HepG2 (cell line): ENCODE measurements around the gene PHKB. TPM values are rescaled to one million over a fixed set of nuclear protein-coding genes. Genes with fewer than 3 reads are reported as not detected.

Experiments used
- HMG20A ChIP-seq: IDR thresholded peaks from 2 replicates; pipeline ENCODE4 v1.6.1; 2016; ENCODE audit warnings: borderline replicate concordance
- MYPOP ChIP-seq: sonication (generic); formaldehyde crosslinking; IDR thresholded peaks from 2 replicates; pipeline ENCODE4 v1.8.1; 2023; ENCODE audit warnings: mild to moderate bottlenecking, moderate library complexity, missing genetic modification reagents
- PRDM10 ChIP-seq: sonication (generic); formaldehyde crosslinking; IDR thresholded peaks from 2 replicates; pipeline ENCODE4 v1.4.0; 2020; ENCODE audit warnings: low read depth, missing genetic modification reagents
- TEAD3 ChIP-seq: optimal IDR thresholded peaks from 2 replicates; pipeline ENCODE3; 2016; ENCODE audit warnings: borderline replicate concordance
- ZC3H4 ChIP-seq: sonication (generic); formaldehyde crosslinking; IDR thresholded peaks from 2 replicates; pipeline ENCODE4 v1.4.0; 2020; ENCODE audit warnings: missing genetic modification reagents, borderline replicate concordance
- ZNF275 ChIP-seq: sonication (generic); formaldehyde crosslinking; IDR thresholded peaks from 2 replicates; pipeline ENCODE4 v1.8.0; 2022; ENCODE audit warnings: missing genetic modification reagents, mild to moderate bottlenecking, inconsistent platforms, borderline replicate concordance
- ZNF441 ChIP-seq: sonication (generic); formaldehyde crosslinking; IDR thresholded peaks from 2 replicates; pipeline ENCODE4 v1.7.0; 2021; ENCODE audit warnings: missing genetic modification reagents, borderline replicate concordance
- ZNF501 ChIP-seq: sonication (generic); formaldehyde crosslinking; IDR thresholded peaks from 2 replicates; pipeline ENCODE4 v1.5.1; 2020; ENCODE audit warnings: mild to moderate bottlenecking, moderate library complexity, missing genetic modification reagents
- polyA plus RNA-seq, 8 experiments: library from polyadenylated mRNA; depleted of rRNA in 3 of 8; stranded (reverse) in 7 of 8; unstranded in 1 of 8; fragments of >200 nt; fragmentation: Illumina TruSeq in 4 of 8; extraction: Trizol in 4 of 8; gene quantifications; 2 replicates each; pipeline versions ENCODE4 v1.2.1 to v1.2.3, GENCODE V29; 2011 to 2016; ENCODE audit warnings: low read depth in 4 of 8, missing spikeins in 1 of 8, mixed read lengths in 1 of 8; ENCODE audit not compliant: insufficient read depth in 1 of 8
- total RNA-seq, 5 experiments: library from RNA; depleted of rRNA; stranded (reverse); fragments of >200 nt; fragmentation: Illumina TruSeq; extraction: Trizol; gene quantifications; 2 replicates each; pipeline ENCODE4 v1.2.3, GENCODE V29; 2016; ENCODE audit warnings: low read depth in 1 of 5

The PHKB gene
- total and polyA plus RNA-seq, 2 of the 13 experiments (the other 11 are each of a cell fraction or from before 2014, with no cell fraction given) = 66.0 to 80.8 TPM

GRCh38 chr16:47492428-47493377 lies 31.6 kb downstream of the PHKB start (continued):
- TF ChIP-seq MYPOP (CRISPR knock-in tag) = peak; percentile 62; the same call in 1 of the 2 replicates
- TF ChIP-seq PRDM10 (CRISPR knock-in tag) = peak; percentile 87
- peak; percentile 48; the same call in 1 of the 2 replicates for TF ChIP-seq ZC3H4 (CRISPR knock-in tag)
- TF ChIP-seq ZNF501 (CRISPR knock-in tag) = peak; percentile 58; the same call in 1 of the 2 replicates
- peak; percentile 31; the same call in 1 of the 2 replicates for TF ChIP-seq ZNF275 (CRISPR knock-in tag)
- TF ChIP-seq HMG20A (CRISPR knock-in tag) = peak; percentile 56; the same call in 1 of the 2 replicates
- TF ChIP-seq ZNF441 (CRISPR knock-in tag) = peak; percentile 41; the same call in 1 of the 2 replicates
- TF ChIP-seq TEAD3 (CRISPR knock-in tag) = peak; percentile 85
